Parathyroid adenoma (tissue), 2 donors: Measurements from ENCODE around the gene DTHD1.

Experiments used
- H2AFZ ChIP-seq: fragments of 300-600 bp; sonication (generic); one replicate; pipeline ENCODE4 v1.7.0; 2017; ENCODE audit warnings: antibody characterized with exemption, mild to moderate bottlenecking
- H3K27ac ChIP-seq: fragments of 300-600 bp; sonication (generic); one replicate; pipeline ENCODE4 v1.7.0; 2017
- H3K27me3 ChIP-seq: fragments of 300-600 bp; sonication (generic); one replicate; pipeline ENCODE4 v1.7.0; 2017; ENCODE audit warnings: low read length; ENCODE audit not compliant: control insufficient read depth, insufficient read depth
- H3K36me3 ChIP-seq: fragments of 300-600 bp; sonication (generic); one replicate; pipeline ENCODE4 v1.7.0; 2017; ENCODE audit warnings: low read length; ENCODE audit not compliant: control insufficient read depth, insufficient read depth
- H3K4me1 ChIP-seq: fragments of 300-600 bp; sonication (generic); one replicate; pipeline ENCODE4 v1.7.0; 2017; ENCODE audit warnings: control low read depth
- H3K4me2 ChIP-seq: fragments of 300-600 bp; sonication (generic); one replicate; pipeline ENCODE4 v1.7.0; 2017; ENCODE audit warnings: low read length
- H3K4me3 ChIP-seq: fragments of 300-600 bp; sonication (generic); one replicate; pipeline ENCODE4 v1.7.0; 2017; ENCODE audit warnings: low read depth, low read length
- H3K79me2 ChIP-seq: fragments of 300-600 bp; sonication (generic); one replicate; pipeline ENCODE4 v1.7.0; 2017; ENCODE audit warnings: control low read depth
- H3K9ac ChIP-seq: fragments of 300-600 bp; sonication (generic); one replicate; pipeline ENCODE4 v1.7.0; 2017; ENCODE audit warnings: mild to moderate bottlenecking
- H3K9me3 ChIP-seq: fragments of 300-600 bp; sonication (generic); one replicate; pipeline ENCODE4 v1.7.0; 2017; ENCODE audit warnings: low read length; ENCODE audit not compliant: control insufficient read depth
- CTCF ChIP-seq: fragments of 300-600 bp; sonication (generic); IDR thresholded peaks from one replicate; pipeline ENCODE4 v1.7.0; 2017; ENCODE audit warnings: antibody characterized with exemption, mild to moderate bottlenecking
- donor health status: primary hyperparathyroidism.

The DTHD1 gene

DNA sequence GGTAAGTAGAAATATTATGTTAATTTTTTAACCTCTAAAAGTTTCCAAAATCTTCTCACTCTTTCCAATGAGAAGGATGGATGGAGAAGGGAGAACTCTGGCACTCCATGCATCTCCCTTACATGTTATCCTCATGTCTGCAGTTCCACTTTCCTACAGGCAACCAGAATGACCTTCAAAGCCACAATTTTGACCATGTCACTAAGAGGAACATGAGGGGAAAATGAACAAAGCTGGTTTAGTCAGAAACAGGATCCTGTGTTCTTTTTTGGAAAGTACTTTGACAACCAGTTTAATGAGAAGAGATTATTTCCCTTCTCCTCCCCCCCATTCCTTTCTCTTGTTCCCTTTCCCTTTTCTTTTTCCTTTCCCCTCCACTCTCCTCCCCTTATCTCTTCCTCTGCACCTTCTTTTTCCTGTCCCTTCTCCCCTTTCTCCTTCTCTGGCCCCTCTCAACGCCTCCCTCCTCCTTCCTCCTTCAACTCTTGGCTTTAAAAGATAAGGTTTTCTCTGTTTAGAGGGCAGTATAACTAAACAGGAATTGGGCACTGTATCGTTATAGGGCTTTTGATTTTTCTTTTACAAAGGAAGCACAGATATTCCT, 42.5 kb downstream of the DTHD1 start:
- no peaks in the 10 kb centered on the region for H3K79me2 ChIP-seq
- no peaks in the 10 kb centered on the region for H3K9me3 ChIP-seq
- no peaks in the 10 kb centered on the region for H3K36me3 ChIP-seq
- H3K9ac ChIP-seq, result no peak overlapping the region
- H3K4me3 ChIP-seq, result no peak overlapping the region
- H3K4me1 ChIP-seq, result no peaks in the 10 kb centered on the region
- TF ChIP-seq CTCF, result no peak
- no peaks in the 10 kb centered on the region for H3K27me3 ChIP-seq
- H3K4me2 ChIP-seq, result no peak overlapping the region
- no peak overlapping the region for H3K27ac ChIP-seq
- no peak overlapping the region for H2AFZ ChIP-seq

- no peaks in the 10 kb centered on the region for H3K36me3 ChIP-seq
- no peak overlapping the region for H3K4me3 ChIP-seq
- H2AFZ ChIP-seq, result no peak overlapping the region
- H3K79me2 ChIP-seq, result no peaks in the 10 kb centered on the region
- no peaks in the 10 kb centered on the region for H3K27me3 ChIP-seq
- H3K9ac ChIP-seq, result no peak overlapping the region
- H3K4me2 ChIP-seq, result no peak overlapping the region
- no peaks in the 10 kb centered on the region for H3K4me1 ChIP-seq
- no peaks in the 10 kb centered on the region for H3K9me3 ChIP-seq
- no peak for TF ChIP-seq CTCF
- H3K27ac ChIP-seq, result no peak overlapping the region
These were observed 43.4 kb downstream of the DTHD1 start for GRCh38 chr4:36324808-36325207.

DNA sequence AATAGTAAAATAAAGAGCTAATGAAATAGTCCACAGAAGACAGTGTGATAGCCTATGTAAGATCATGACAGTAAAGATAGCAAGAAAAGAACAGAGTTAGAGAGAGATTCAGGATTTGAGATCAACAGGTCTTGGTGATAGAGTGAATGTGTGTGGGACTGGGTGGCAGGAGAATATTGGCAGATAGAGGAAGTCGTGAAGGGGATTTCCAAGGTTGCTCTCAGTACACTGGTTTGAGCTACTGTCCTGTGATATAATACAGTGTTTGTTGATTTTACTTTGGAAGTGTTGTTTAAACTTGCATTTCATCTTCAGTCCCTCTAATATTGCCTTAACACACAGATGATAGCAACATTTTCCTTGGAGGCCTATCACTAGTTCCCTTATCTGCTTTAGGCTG, 44.1 kb downstream of the DTHD1 start:
- no peak overlapping the region for H3K4me2 ChIP-seq
- no peak overlapping the region for H3K9ac ChIP-seq
- H3K36me3 ChIP-seq, result no peaks in the 10 kb centered on the region
- no peak for TF ChIP-seq CTCF
- no peak overlapping the region for H2AFZ ChIP-seq
- H3K9me3 ChIP-seq, result no peaks in the 10 kb centered on the region
- H3K27me3 ChIP-seq, result no peaks in the 10 kb centered on the region
- H3K79me2 ChIP-seq, result no peaks in the 10 kb centered on the region
- H3K4me3 ChIP-seq, result no peak overlapping the region
- H3K4me1 ChIP-seq, result no peaks in the 10 kb centered on the region
- no peak overlapping the region for H3K27ac ChIP-seq

DNA sequence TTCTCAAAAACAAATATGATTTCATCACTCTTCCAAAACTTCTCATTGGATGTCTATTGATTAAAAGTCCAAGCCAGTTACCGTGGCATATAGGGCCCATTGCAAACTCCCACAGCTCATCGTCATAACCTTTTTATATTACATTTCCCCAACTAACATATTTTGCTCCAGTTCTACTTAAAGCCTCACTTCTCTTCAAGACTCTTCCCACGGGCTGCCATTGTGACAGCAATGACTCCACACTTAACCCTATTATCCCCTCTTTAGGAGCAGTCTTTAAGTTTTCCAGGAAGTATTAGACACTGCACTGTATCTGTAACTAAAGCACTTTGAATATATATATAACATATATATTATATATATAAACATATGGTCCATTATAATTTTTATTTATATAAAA, 44.5 kb downstream of the DTHD1 start:
- no peaks in the 10 kb centered on the region for H3K36me3 ChIP-seq
- H3K4me3 ChIP-seq, result no peak overlapping the region
- TF ChIP-seq CTCF, result no peak
- no peaks in the 10 kb centered on the region for H3K4me1 ChIP-seq
- H3K9me3 ChIP-seq, result no peaks in the 10 kb centered on the region
- H3K27me3 ChIP-seq, result no peaks in the 10 kb centered on the region
- no peak overlapping the region for H2AFZ ChIP-seq
- no peak overlapping the region for H3K27ac ChIP-seq
- H3K9ac ChIP-seq, result no peak overlapping the region
- H3K4me2 ChIP-seq, result no peak overlapping the region
- H3K79me2 ChIP-seq, result no peaks in the 10 kb centered on the region

DNA sequence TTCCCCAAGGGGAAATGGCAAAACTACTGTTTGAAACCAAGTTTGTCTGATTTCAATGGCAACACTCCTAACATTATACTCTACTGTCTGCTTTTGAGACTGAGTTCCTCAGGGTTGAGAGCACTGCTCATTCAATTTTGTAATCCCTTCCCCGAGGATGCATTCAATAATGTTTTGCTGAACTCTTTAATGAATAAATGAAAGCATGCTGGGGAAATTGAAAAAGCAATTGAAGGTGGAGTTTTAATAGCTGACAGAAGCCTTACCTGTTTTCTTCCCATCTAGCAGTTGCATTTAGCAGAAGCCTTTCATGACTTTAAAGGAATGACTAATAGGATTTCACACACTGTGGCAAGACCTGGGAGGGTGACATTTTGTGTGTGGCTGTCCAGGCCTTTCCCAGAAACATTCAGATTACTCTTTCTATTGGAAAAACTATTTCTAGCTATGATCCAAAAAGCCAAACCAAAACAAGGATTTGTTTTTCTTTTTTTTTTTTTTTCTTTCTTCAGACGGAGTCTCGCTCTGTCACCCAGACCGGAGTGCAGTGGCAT, 45.1 kb downstream of the DTHD1 start:
- no peak overlapping the region for H3K27ac ChIP-seq

More for the DNA sequence above, 45.1 kb downstream of the DTHD1 start:
- no peaks in the 10 kb centered on the region for H3K79me2 ChIP-seq
- H3K9me3 ChIP-seq, result no peaks in the 10 kb centered on the region
- no peaks in the 10 kb centered on the region for H3K4me1 ChIP-seq
- no peak overlapping the region for H3K4me2 ChIP-seq
- no peaks in the 10 kb centered on the region for H3K36me3 ChIP-seq
- no peak overlapping the region for H3K4me3 ChIP-seq
- H3K27me3 ChIP-seq, result no peaks in the 10 kb centered on the region
- TF ChIP-seq CTCF, result no peak
- H2AFZ ChIP-seq, result no peak overlapping the region
- H3K9ac ChIP-seq, result no peak overlapping the region
